ENCODE measurements around the gene ATG14.
A peak's percentile ranks its signal among the peaks of the same experiment; 100 is the strongest.

The ATG14 gene

GRCh38 chr14:55370883-55371455 is 40.7 kb downstream of the ATG14 start:
- ATAC-seq: no peak
- TF ChIP-seq ARNTL (CRISPR knock-in tag; IDR thresholded peaks at IDR 0.05; ENCODE audit: borderline replicate concordance, low read depth) (no peak), PPARA (CRISPR knock-in tag; IDR thresholded peaks at IDR 0.05; ENCODE audit: borderline replicate concordance) (no peak), OSR1 (CRISPR knock-in tag; IDR thresholded peaks at IDR 0.05) (no peak), ZNF8 (CRISPR knock-in tag; IDR thresholded peaks at IDR 0.05) (no peak), CSDC2 (CRISPR knock-in tag; IDR thresholded peaks at IDR 0.05) (no peak), ZNF565 (CRISPR knock-in tag; conservative IDR thresholded peaks at IDR 0.05; ENCODE audit: low read depth) (no peak), ISL1 (CRISPR knock-in tag; IDR thresholded peaks at IDR 0.05) (no peak), POU6F1 (CRISPR knock-in tag; IDR thresholded peaks at IDR 0.05; ENCODE audit: borderline replicate concordance, low read depth) (no peak), ZFP30 (CRISPR knock-in tag; IDR thresholded peaks at IDR 0.05) (no peak), SNAI2 (CRISPR knock-in tag; IDR thresholded peaks at IDR 0.05) (no peak)
- TF ChIP-seq, protein P1, sequence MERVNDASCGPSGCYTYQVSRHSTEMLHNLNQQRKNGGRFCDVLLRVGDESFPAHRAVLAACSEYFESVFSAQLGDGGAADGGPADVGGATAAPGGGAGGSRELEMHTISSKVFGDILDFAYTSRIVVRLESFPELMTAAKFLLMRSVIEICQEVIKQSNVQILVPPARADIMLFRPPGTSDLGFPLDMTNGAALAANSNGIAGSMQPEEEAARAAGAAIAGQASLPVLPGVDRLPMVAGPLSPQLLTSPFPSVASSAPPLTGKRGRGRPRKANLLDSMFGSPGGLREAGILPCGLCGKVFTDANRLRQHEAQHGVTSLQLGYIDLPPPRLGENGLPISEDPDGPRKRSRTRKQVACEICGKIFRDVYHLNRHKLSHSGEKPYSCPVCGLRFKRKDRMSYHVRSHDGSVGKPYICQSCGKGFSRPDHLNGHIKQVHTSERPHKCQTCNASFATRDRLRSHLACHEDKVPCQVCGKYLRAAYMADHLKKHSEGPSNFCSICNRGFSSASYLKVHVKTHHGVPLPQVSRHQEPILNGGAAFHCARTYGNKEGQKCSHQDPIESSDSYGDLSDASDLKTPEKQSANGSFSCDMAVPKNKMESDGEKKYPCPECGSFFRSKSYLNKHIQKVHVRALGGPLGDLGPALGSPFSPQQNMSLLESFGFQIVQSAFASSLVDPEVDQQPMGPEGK (CRISPR knock-in tag; IDR thresholded peaks at IDR 0.05; ENCODE audit: borderline replicate concordance): no peak

DNA sequence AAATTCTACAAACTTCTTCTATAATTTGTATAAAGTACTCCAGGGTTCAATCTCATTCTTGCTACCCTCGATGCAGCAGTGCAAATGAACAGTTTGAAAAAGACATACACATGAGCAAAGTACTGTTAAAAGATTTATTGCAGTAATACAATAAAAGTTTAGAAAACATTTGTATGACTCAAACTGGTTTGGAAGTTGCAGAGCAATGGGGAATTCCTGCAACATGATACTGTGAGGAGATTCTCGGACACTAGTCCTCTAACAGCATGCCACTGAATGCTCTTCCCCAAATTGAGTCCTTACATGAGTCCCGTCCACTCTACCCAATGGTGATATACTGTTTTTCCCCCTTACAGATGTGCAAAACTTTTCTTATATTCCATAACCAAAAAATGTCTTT is 45.4 kb downstream of the ATG14 start:
- ATAC-seq: peak; percentile 87
- TF ChIP-seq ESRRG (CRISPR knock-in tag; IDR thresholded peaks at IDR 0.05) (no peak), ISL1 (CRISPR knock-in tag; IDR thresholded peaks at IDR 0.05) (no peak), ZC3H10 (CRISPR knock-in tag; IDR thresholded peaks at IDR 0.05) (no peak), ZNF70 (CRISPR knock-in tag; IDR thresholded peaks at IDR 0.05) (no peak), ZNF565 (CRISPR knock-in tag; conservative IDR thresholded peaks at IDR 0.05; ENCODE audit: low read depth) (no peak), ZFP3 (CRISPR knock-in tag; IDR thresholded peaks at IDR 0.05) (no peak), SNAI2 (CRISPR knock-in tag; IDR thresholded peaks at IDR 0.05) (no peak), ARNTL (CRISPR knock-in tag; IDR thresholded peaks at IDR 0.05; ENCODE audit: borderline replicate concordance, low read depth) (no peak)

DNA sequence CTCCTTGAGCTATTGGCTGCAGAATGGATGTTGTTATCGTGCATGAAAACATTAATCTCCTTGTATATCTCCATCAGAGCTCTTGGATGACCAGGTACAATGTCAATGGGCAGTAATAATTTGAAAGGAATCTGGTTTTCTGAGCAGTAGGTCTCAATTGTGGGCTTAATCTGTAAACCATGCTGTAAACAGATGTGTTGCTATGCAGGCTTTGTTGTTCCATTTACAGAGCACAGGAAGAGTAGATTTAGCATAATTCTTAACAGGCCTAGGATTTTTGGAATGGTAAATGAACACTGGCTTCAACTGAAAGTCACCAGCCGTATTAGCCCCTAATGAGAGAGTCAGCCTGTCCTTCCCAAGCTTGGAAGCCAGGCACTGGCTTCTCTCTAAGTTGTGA is 50.4 kb downstream of the ATG14 start:
- peak; percentile 46 for ATAC-seq
- TF ChIP-seq ARNTL (CRISPR knock-in tag; IDR thresholded peaks at IDR 0.05; ENCODE audit: borderline replicate concordance, low read depth): no peak
- TF ChIP-seq, protein P2, sequence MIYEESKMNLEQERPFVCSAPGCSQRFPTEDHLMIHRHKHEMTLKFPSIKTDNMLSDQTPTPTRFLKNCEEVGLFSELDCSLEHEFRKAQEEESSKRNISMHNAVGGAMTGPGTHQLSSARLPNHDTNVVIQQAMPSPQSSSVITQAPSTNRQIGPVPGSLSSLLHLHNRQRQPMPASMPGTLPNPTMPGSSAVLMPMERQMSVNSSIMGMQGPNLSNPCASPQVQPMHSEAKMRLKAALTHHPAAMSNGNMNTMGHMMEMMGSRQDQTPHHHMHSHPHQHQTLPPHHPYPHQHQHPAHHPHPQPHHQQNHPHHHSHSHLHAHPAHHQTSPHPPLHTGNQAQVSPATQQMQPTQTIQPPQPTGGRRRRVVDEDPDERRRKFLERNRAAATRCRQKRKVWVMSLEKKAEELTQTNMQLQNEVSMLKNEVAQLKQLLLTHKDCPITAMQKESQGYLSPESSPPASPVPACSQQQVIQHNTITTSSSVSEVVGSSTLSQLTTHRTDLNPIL (CRISPR knock-in tag; IDR thresholded peaks at IDR 0.05; ENCODE audit: low read depth): no peak
- TF ChIP-seq ZFP30 (CRISPR knock-in tag; IDR thresholded peaks at IDR 0.05): no peak
- TF ChIP-seq TCF4 (CRISPR knock-in tag; IDR thresholded peaks at IDR 0.05; ENCODE audit: borderline replicate concordance): peak; percentile 71
- TF ChIP-seq ESRRG (CRISPR knock-in tag; IDR thresholded peaks at IDR 0.05): no peak
- TF ChIP-seq ISL1 (CRISPR knock-in tag; IDR thresholded peaks at IDR 0.05): no peak
- TF ChIP-seq RARB (CRISPR knock-in tag; IDR thresholded peaks at IDR 0.05): no peak

DNA sequence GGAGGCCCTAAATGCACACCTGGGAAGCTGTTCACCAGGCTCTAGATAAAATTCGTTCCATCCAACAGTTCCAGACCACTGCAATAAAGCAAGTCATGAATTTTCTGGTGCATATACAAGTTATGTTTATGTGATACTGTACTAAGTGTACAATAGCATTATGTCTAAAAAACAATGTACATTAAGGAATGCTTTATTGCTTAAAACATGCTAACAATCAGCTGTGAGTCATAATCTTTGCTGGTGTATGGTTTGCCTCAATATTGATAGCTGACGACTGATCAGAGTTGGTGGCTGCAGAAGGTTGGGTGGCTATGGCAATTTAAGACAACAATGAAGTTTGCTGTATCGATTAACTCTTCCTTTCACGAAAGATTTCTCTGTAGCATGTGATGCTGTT is 52.3 kb downstream of the ATG14 start:
- no peak for TF ChIP-seq OSR1 (CRISPR knock-in tag; IDR thresholded peaks at IDR 0.05)
- no peak for TF ChIP-seq TCF4 (CRISPR knock-in tag; IDR thresholded peaks at IDR 0.05; ENCODE audit: borderline replicate concordance)
- TF ChIP-seq CSDC2 (CRISPR knock-in tag; IDR thresholded peaks at IDR 0.05): no peak
- TF ChIP-seq CSRNP3 (CRISPR knock-in tag; IDR thresholded peaks at IDR 0.05): no peak
- TF ChIP-seq RARB (CRISPR knock-in tag; IDR thresholded peaks at IDR 0.05): no peak
- TF ChIP-seq TSHZ2 (CRISPR knock-in tag; IDR thresholded peaks at IDR 0.05): no peak
- no peak for TF ChIP-seq ARNTL (CRISPR knock-in tag; IDR thresholded peaks at IDR 0.05; ENCODE audit: borderline replicate concordance, low read depth)
- TF ChIP-seq TOX (CRISPR knock-in tag; IDR thresholded peaks at IDR 0.05; ENCODE audit: borderline replicate concordance): no peak
- no peak for TF ChIP-seq ZNF565 (CRISPR knock-in tag; conservative IDR thresholded peaks at IDR 0.05; ENCODE audit: low read depth)
- TF ChIP-seq, protein P2 (CRISPR knock-in tag; IDR thresholded peaks at IDR 0.05; ENCODE audit: low read depth): no peak
- TF ChIP-seq, protein P1 (CRISPR knock-in tag; IDR thresholded peaks at IDR 0.05; ENCODE audit: borderline replicate concordance): no peak
- TF ChIP-seq GLIS3 (CRISPR knock-in tag; IDR thresholded peaks at IDR 0.05): no peak
- peak; percentile 22 for ATAC-seq

Measured in SK-N-SH treated with all-trans-retinoic acid at 6 μM for 48 hours (cell line).